Ishikawa (cell line): ENCODE measurements around the gene RWDD1.

ENCODE experiments used
- CEBPB ChIP-seq: IDR thresholded peaks from 2 replicates; pipeline ENCODE4 v1.6.1; 2012
- CREB1 ChIP-seq: IDR thresholded peaks from 2 replicates; pipeline ENCODE4 v1.6.1; 2012; ENCODE audit warnings: low read depth
- EGR1 ChIP-seq: IDR thresholded peaks from 2 replicates; pipeline ENCODE4 v1.6.1; 2012
- EP300 ChIP-seq: IDR thresholded peaks from 2 replicates; pipeline ENCODE4 v1.6.1; 2012; ENCODE audit warnings: borderline replicate concordance
- MAX ChIP-seq: IDR thresholded peaks from 2 replicates; pipeline ENCODE4 v1.6.1; 2012
- RAD21 ChIP-seq: IDR thresholded peaks from 2 replicates; pipeline ENCODE4 v1.6.1; 2012; ENCODE audit warnings: low read depth
- REST ChIP-seq: IDR thresholded peaks from 2 replicates; pipeline ENCODE4 v1.6.1; 2012; ENCODE audit warnings: low read depth, mild to moderate bottlenecking
- TAF1 ChIP-seq: IDR thresholded peaks from 2 replicates; pipeline ENCODE4 v1.6.1; 2012; ENCODE audit warnings: low read depth, mild to moderate bottlenecking
- TCF12 ChIP-seq: IDR thresholded peaks from 2 replicates; pipeline ENCODE4 v1.6.1; 2012; ENCODE audit warnings: low read depth
- TEAD4 ChIP-seq: IDR thresholded peaks from 2 replicates; pipeline ENCODE4 v1.6.1; 2012
- YY1 ChIP-seq: IDR thresholded peaks from 2 replicates; pipeline ENCODE4 v1.6.1; 2012; ENCODE audit warnings: low read depth
- ZBTB7A ChIP-seq: IDR thresholded peaks from 2 replicates; pipeline ENCODE4 v1.6.1; 2012; ENCODE audit warnings: low read depth
- TF ChIP-seq, protein P1 (sequence below): IDR thresholded peaks from 2 replicates; pipeline ENCODE4 v1.6.1; 2012

- no peak for TF ChIP-seq EP300
- no peak for TF ChIP-seq REST
- TF ChIP-seq EGR1, result no peak
- TF ChIP-seq TCF12, result no peak
- TF ChIP-seq YY1, result no peak
- TF ChIP-seq, protein P1, sequence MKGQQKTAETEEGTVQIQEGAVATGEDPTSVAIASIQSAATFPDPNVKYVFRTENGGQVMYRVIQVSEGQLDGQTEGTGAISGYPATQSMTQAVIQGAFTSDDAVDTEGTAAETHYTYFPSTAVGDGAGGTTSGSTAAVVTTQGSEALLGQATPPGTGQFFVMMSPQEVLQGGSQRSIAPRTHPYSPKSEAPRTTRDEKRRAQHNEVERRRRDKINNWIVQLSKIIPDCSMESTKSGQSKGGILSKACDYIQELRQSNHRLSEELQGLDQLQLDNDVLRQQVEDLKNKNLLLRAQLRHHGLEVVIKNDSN, result no peak
- no peak for TF ChIP-seq CREB1
- no peak for TF ChIP-seq TAF1
- TF ChIP-seq ZBTB7A, result no peak
- TF ChIP-seq TEAD4, result no peak
- no peak for TF ChIP-seq MAX
- TF ChIP-seq CEBPB, result no peak
- no peak for TF ChIP-seq RAD21
Observed at GRCh38 chr6:116530436-116530835, 40.9 kb upstream of the RWDD1 start.
